GM21367 (cell line): ENCODE measurements around the gene CUZD1.
A peak's percentile ranks its signal among the peaks of the same experiment; 100 is the strongest.
"Not testable (repeated sequence)": the region's sequence is repeated elsewhere in the genome, so short reads cannot be mapped to it uniquely, and the experiment has no call there.

Experiments
- ATAC-seq: cut with Tn5 transposase; IDR thresholded peaks from one replicate; pipeline ENCODE4 v1.9.1; 2021; ENCODE audit not compliant: unreplicated experiment

Gene CUZD1, protein sequence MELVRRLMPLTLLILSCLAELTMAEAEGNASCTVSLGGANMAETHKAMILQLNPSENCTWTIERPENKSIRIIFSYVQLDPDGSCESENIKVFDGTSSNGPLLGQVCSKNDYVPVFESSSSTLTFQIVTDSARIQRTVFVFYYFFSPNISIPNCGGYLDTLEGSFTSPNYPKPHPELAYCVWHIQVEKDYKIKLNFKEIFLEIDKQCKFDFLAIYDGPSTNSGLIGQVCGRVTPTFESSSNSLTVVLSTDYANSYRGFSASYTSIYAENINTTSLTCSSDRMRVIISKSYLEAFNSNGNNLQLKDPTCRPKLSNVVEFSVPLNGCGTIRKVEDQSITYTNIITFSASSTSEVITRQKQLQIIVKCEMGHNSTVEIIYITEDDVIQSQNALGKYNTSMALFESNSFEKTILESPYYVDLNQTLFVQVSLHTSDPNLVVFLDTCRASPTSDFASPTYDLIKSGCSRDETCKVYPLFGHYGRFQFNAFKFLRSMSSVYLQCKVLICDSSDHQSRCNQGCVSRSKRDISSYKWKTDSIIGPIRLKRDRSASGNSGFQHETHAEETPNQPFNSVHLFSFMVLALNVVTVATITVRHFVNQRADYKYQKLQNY

DNA sequence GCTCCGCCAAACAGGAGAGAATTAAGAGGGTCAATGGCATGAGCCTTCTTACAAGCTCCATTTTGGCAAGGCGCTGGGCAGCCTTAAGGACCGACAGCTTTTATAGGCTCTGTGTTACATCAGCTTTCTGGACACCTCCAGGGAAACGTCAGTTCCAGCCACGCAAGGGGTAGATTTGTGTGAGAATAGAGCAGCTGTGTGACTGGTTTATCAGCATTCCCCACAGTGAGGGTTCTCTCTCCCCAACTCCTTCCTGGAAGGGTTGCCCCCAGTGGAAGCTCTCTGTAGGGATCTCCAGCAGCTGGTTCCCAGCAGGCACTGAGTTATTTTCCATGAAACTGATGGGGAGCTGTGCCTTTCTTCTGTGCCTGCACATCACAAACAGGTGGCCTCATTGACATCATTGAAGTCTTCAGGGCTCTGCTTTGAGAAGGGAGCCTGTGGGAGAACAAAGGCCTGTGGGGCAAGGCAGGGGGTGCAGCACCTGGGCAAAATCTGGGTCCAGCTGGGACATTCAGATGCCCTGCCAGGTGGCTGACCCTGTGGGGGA lies at the start of gene CUZD1:
TSS of gene CUZD1 (minus strand) at position 75 of the 550 bp plus-strand sequence. CDS start at position 61, 14 bp downstream.
- ATAC-seq, result no peak

GRCh38 chr10:122894261-122894944 lies 48.7 kb upstream of the CUZD1 start:
- no peak for ATAC-seq

DNA sequence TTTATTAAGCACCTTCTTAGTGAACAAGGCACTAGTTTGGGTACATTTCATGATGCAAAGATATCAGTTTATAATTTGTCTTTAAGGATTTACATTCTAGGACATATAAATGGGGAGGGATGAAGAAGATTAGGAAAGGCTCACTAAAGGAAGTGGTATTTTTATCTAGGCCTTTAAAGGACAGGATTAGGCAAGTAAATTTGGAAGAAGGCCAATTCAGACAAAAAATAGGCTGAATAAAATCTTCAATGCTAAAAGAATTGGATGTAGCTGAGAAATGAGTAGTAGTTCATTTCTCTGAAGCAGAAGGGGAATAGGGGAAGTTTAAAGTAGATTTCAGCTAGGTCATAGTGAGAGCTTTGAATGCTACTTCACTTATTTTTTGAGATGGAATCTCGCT lies 38.5 kb upstream of the CUZD1 start:
- no peak for ATAC-seq

GRCh38 chr10:122882766-122883165 lies 37.1 kb upstream of the CUZD1 start:
- ATAC-seq, result no peak

- peak; percentile 74 for ATAC-seq
Measured at GRCh38 chr10:122879339-122880273, 33.9 kb upstream of the CUZD1 start, which contains the start of gene FAM24B. Gene FAM24B (minus strand): TSS chr10:122879581. CDS start chr10:122850515, 29,066 bp downstream.

GRCh38 chr10:122878799-122879338 lies 33.2 kb upstream of the CUZD1 start:
- peak; percentile 7 for ATAC-seq

DNA sequence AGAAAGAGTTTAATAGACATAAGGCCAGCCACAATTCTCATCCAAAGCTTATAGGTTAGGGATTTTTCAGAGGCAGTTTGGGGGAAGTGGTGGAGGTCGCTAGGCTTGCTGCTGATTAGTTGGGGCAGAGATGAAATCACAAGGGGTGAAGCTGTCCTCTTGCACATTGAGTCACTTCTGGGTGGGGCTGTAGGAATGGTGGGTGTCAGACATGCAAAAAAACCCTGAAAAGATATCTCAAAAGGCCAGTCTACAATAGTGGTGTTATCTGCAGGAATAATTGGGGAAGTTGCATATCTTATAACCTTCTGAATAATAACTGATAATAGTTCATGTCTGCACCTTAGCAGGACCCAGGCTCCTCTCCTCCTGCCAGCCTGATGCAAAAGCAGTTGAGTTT lies 31.6 kb upstream of the CUZD1 start:
- ATAC-seq, result no peak

GRCh38 chr10:122876467-122876855 lies 30.8 kb upstream of the CUZD1 start:
- ATAC-seq, result no peak

DNA sequence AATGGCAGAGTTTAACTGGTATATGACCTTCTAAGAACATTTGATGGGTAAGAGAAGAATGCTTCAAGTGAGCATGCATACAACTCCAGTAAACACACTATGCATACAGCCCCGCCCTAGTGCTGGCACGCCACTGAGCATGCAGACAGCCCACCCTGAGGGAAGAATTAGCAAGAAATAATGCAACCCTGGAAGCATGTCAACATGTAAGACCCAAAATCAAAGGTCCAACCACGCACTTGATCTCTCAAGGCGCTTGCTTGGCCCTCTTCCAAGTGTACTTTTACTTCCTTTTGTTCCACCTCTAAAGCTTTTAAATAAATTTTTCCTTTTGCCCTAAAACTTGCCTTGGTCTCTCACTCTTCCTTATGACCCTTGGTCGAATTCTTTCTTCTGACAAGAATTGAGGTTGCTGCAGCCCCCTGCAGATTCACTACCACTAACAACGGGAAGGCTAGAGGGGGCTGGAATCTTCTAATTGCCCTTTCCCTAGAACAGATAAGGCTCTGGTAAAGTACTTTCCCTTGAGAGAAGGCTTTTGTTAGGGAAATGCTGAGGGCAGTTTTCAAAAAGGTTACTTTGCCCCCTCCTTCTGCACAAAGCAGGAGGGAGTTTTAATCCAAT lies 30.3 kb upstream of the CUZD1 start:
- ATAC-seq, result no peak

GRCh38 chr10:122871947-122872346 lies 26.3 kb upstream of the CUZD1 start:
- ATAC-seq, result not testable (repeated sequence)

GRCh38 chr10:122868768-122869167 lies 23.1 kb upstream of the CUZD1 start:
- not testable (repeated sequence) for ATAC-seq

- not testable (repeated sequence) for ATAC-seq
Measured at GRCh38 chr10:122866757-122867482, 21.3 kb upstream of the CUZD1 start.

- no peak for ATAC-seq
Measured at GRCh38 chr10:122864901-122865300, 19.2 kb upstream of the CUZD1 start.

GRCh38 chr10:122864194-122864592 lies 18.5 kb upstream of the CUZD1 start:
- no peak for ATAC-seq

DNA sequence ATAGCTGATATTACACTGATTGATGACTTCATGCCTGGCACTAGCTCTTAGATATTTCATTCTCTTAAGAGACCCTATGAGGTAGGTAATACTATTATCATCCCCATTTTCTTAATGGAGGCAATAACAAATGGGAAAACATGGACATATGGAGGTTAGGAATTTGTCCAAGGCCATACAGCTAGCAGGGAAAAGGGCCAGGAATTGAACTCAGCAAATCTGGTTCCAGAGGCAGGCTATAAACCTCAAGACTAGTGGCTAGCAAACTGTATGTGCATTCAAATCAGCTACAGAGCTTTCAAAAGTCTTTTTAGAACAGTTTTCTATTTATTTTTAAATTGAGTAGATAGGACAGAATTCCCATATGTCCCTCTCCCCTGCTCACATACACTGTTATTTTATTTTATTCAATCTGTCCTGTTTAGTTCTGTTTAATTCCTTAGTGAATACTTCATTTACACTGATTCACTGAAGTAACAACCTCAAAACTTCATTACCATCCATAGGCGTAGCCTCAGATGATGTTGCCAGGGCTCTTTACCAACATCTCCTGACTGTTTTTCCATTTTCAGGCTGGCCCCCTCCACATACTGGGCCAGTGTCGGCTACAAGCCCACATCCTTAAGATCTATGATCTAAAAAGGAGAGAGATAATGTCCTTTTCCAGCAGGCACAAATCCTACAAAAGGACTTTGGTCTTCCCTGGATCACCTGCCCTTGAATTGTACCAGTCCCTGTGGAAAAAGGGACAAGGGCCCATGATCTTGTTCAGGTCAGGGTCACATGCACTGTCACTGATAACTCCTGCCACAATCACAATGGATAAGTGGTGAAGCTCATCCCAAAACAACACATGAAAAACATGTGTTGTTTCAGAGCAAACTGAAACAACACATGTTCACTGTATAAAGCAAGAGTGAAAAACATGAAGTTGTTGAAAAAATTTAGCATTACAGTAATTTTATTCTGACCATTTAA lies 17.8 kb upstream of the CUZD1 start:
- no peak for ATAC-seq

GRCh38 chr10:122861711-122862161 lies 16.1 kb upstream of the CUZD1 start:
- no peak for ATAC-seq

DNA sequence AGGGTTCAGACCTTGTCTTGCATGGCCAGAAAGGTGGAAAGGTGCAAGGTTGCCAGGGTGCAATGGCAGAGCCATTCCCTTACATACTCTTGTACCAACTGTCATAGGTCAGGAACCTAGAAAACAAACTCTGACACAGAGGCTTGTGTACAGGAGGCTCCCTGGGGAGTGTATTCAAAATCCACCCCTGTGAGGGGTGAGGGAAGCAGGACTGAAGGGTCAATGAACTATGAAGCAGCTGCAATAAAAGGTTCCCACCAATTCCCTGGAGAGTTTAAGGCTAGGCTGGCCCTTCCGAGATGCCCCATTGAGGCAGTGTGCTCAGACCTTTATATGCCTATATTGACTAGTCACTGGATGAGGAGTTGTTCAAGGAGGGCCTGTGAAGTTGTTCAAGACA lies 13.9 kb upstream of the CUZD1 start:
- no peak for ATAC-seq

GRCh38 chr10:122858042-122858441 lies 12.4 kb upstream of the CUZD1 start:
- not testable (repeated sequence) for ATAC-seq
